HG03039 (cell line): ENCODE results near the gene TNRC6C.
"Not testable (repeated sequence)": the region's sequence is repeated elsewhere in the genome, so short reads cannot be mapped to it uniquely, and the experiment has no call there.

Experiments used
- ATAC-seq: cut with Tn5 transposase; IDR thresholded peaks from one replicate; pipeline ENCODE4 v1.9.1; 2021; ENCODE audit warnings: mild to moderate bottlenecking, moderate library complexity; ENCODE audit not compliant: unreplicated experiment

TNRC6C gene

GRCh38 chr17:78133971-78134898 lies 175.7 kb downstream of the TNRC6C start:
- ATAC-seq, result no peak

DNA sequence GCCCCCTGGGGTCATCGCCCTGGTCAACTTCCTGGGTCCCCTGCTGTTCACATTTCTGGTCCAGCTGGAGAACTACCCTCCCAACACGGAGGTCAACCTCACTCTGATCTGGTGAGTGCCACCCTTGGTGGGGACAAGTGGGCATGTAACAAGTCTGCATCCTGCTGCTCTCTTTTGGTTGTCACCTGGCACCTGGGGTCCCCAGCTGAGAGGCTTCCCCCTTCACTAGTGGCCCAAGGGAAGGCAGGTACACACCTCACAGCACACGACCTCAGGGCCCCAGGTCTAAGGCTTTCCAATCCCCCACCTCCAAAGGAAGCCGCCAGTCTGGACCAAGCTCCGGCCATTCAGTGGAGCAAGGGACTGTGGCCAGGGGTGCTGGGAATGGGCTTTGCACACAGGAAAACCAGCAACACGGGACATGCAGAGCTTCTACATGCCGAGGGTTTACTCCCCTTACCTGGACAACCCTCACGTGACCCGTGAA lies 176.4 kb downstream of the TNRC6C start:
- ATAC-seq, result no peak

DNA sequence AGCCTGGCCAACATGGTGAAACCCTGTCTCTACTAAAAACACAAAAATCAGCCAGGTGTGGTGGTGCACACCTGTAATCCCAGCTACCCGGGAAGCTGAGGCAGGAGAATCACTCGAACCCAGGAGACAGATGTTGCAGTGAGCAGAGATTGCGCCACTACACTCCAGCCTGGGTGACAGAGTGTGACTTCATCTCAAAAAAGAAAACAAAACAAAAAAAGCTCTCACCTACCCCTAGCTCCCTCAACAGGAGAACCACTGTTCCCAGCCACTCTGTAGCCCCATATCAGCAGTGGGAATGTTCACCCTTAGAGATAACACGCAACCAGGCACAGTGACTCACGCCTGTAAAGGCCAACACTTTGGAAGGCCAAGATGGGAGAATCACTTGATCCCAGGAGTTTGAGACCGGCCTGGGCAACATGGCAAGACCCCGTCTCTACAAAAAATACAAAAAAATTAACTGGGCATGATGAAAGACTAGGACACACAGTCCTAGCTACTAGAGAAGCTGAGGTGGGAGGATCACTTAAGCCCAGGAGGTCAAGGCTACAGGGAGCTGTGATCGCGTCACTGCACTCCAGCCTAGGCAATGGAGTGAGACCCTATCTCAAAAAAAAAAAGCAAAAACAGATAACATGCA lies 177.5 kb downstream of the TNRC6C start:
- no peak for ATAC-seq

DNA sequence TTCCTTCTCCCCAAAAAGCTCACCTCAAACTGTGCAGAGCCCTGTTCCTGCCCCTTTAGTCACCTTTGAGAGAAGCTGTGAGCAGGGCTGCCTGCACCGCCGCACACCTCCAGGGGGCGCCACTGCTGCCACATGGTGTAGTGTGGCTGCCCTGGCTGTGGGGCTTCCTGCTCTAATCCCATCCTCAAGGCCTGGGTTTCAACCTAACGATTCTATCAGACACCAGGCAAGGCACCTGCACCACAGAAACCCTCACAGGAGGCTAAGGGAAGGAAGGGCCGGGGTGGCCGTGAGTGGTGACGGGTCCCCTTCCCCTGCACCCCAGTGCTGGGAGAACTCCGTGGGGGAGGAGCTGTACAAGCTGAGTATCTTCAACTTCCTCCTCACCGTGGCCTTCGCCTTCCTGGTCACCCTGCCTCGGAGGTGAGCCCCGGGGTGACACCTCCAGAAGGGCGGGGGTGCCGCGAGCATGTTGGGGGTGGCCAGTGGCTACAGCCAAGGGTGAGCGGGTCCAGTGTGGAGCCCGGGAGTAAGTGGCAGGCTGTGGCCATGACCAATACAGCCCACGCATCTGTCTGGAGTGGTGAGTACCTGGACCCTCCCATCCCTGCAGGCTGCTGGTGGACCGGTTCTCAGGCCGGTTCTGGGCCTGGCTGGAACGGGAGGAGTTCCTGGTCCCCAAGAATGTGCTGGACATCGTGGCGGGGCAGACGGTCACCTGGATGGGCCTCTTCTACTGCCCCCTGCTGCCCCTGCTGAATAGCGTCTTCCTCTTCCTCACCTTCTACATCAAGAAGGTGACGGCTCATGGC lies 179.1 kb downstream of the TNRC6C start:
- ATAC-seq, result no peak

- no peak for ATAC-seq
Observed at GRCh38 chr17:78138204-78139060, 179.9 kb downstream of the TNRC6C start.

- ATAC-seq, result not testable (repeated sequence)
Observed at GRCh38 chr17:78139861-78140168, 181.3 kb downstream of the TNRC6C start.

GRCh38 chr17:78140169-78141051 lies 181.9 kb downstream of the TNRC6C start:
- peak; percentile 57 for ATAC-seq

DNA sequence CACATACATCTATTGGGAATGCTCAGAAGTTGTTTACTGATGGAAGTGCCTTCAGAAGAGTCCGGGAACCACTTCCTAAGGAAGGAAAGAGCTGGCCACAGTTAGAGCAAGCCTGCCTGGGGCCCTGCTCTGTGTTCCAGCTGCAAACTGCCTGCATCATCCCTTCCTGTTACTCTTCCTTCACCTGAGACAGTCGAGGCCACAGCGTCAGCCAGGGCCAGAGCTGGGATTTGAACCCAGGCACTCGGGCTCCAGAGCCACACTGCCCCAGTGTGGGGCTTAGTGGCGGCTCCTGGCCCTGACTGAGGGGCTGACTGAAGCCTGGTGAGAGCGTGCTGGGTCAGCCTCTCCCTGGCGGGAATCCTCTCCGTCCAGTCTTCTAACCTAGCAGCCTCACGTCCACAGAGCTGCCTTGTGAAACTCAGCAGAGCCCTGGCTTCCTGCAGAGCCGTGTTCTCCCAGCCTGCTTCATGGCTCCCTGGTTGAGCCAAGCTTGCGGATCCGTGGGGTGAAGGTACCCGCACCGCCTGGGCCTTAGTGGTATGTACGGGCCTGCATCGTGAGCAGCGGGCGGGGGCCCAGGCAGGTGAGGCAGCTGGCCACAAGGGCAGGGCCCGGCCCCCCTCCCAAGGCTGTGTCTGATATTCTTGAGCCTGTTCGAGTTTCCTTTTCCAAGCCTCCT lies 183.1 kb downstream of the TNRC6C start:
- no peak for ATAC-seq

DNA sequence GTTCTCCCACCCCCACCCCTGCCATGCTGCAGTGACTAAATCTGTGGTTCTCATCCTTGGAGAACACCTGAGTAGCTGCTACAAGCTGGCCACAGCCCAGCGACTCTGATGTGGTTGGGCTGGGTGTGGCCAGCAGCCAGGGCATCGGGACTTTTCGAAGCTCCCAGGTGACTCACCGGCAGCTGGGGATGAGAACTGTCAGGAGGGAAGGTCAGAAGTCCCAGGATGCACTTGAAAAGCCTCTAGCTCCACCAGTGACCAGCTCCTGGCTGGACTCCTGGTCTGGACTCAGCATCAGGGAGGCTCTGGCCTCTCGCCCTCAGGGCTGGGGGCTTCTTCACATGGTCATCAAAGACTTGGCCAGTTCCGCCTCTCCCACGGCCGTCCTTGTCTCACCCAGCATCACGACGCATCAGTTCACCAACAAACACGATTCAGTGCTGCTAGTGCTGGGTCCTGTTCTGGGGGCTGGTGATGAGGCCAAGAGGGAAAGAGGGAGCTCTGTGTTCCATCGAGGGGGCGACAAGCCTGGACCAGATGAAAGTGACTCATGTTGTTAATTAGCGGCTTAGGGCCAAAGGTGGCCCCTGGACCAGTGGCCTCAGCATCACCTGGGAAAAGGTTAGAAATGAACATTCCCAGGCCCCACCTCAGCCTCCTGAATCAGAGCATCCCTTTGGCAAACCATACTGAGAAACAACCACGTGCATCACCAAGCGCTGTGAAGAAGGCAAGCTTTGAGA lies 183.8 kb downstream of the TNRC6C start:
- ATAC-seq, result no peak

- no peak for ATAC-seq
Observed at GRCh38 chr17:78143214-78144146, 185.0 kb downstream of the TNRC6C start.

GRCh38 chr17:78144147-78144719 lies 185.7 kb downstream of the TNRC6C start:
- no peak for ATAC-seq

DNA sequence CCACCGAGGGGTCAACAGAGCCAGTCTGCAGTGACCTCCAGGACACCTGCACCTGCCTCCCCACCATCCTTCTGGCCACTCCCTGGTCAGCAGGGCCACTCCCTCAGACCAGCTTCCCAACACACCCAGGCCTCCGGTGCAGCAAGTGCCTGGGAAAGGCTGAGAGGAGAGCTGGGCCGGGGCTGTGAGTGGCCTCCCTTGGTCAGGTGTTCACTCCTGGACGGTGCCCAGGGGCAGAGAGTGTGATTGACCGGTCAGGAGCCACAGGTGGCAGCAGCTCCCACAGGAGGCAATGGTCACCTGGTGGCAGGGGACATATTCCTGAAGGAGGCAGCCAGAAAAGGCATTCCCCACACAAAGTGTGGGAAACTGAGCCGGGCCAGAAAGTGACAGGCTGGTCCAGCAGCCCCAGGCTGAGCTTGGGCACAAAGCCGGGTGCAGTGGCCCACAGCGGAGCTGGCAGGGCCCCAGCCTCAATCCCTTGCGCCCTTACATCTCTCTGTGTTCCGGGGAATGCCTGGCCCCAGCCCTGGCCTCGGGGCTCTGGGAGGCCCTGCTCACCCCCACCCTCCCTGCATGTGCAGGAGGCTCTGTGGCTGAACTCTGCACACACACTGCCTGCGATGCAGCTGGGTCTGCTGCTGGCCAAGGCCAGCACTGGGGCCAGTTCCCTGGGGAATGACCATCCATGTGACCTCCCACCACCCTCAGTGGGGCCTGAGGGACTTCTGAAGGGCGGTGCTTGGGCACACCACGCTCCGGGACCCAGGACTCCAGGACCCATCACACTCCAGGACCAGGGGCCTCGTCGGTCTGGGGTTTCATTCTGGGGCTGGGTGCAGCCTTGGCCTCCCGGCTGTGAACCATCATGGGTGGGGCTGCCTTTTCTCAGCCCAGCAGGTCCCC lies 186.5 kb downstream of the TNRC6C start:
- no peak for ATAC-seq

- ATAC-seq, result no peak
Observed at GRCh38 chr17:78146471-78146869, 188.0 kb downstream of the TNRC6C start.

DNA sequence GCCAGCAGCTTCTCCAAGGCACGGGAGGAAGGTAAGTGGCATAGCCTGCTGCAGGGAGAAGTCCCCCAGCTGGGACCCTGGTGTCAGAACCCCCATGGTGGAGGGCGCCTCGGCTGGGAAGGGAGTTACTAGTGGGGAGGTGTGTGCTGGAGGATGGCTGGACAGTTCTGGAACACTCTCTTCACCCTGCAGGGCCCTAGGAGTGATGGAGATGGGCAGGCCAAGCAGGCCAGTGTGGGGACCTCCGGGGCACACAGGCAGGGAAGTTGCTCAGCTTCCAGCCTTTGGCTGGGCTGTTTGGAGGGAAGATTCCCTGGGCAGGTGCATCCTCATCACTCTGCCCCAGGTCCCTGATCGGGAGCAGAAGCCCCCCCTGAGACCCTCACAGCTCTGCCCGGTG lies 188.4 kb downstream of the TNRC6C start:
- ATAC-seq, result no peak

GRCh38 chr17:78147315-78147998 lies 189.0 kb downstream of the TNRC6C start:
- no peak for ATAC-seq
